H9 (cell line): ENCODE measurements around the gene PDGFRB. TPM values are rescaled to one million over a fixed set of nuclear protein-coding genes. Genes with fewer than 3 reads are reported as not detected.

Experiments used
- DNase-seq: peaks from one replicate; pipeline ENCODE4 v3.0.0-alpha.2; 2017
- H2AFZ ChIP-seq: one replicate; pipeline ENCODE4 v1.6.1; 2013; ENCODE audit warnings: mild to moderate bottlenecking, low read length, control low read depth, moderate library complexity
- H2AK5ac ChIP-seq: 2 replicates; pipeline ENCODE4 v1.6.1; 2013; ENCODE audit warnings: low read length, control low read depth, mixed read lengths; ENCODE audit not compliant: insufficient read length
- H2BK120ac ChIP-seq: one replicate; pipeline ENCODE4 v1.6.1; 2013; ENCODE audit warnings: low read depth, mild to moderate bottlenecking, low read length, control low read depth, inconsistent platforms; ENCODE audit not compliant: poor library complexity, severe bottlenecking
- H2BK12ac ChIP-seq: 2 replicates; pipeline ENCODE4 v1.6.1; 2013; ENCODE audit warnings: low read length, control low read depth, mixed read lengths, low read depth; ENCODE audit not compliant: insufficient read length
- H2BK15ac ChIP-seq: 2 replicates; pipeline ENCODE4 v1.6.1; 2013; ENCODE audit warnings: low read depth, low read length, control low read depth
- H2BK20ac ChIP-seq: one replicate; pipeline ENCODE4 v1.6.1; 2013; ENCODE audit warnings: low read depth, mild to moderate bottlenecking, low read length, control low read depth, inconsistent platforms; ENCODE audit not compliant: poor library complexity, severe bottlenecking
- H2BK5ac ChIP-seq: 2 replicates; pipeline ENCODE4 v1.6.1; 2013; ENCODE audit warnings: low read length, control low read depth, mixed read lengths; ENCODE audit not compliant: insufficient read length
- H3K14ac ChIP-seq: 2 replicates; pipeline ENCODE4 v1.6.1; 2013; ENCODE audit warnings: low read length, control low read depth; ENCODE audit not compliant: insufficient read depth
- H3K18ac ChIP-seq: 2 replicates; pipeline ENCODE4 v1.6.1; 2013; ENCODE audit warnings: low read depth, mild to moderate bottlenecking, mixed read lengths, low read length, control low read depth; ENCODE audit not compliant: insufficient read length
- H3K23ac ChIP-seq: 2 replicates; pipeline ENCODE4 v1.6.1; 2013; ENCODE audit warnings: low read length, control low read depth, mixed read lengths, low read depth; ENCODE audit not compliant: insufficient read length
- H3K23me2 ChIP-seq: 2 replicates; pipeline ENCODE4 v1.6.1; 2013; ENCODE audit warnings: low read depth, mild to moderate bottlenecking, mixed read lengths, low read length, control low read depth; ENCODE audit not compliant: insufficient read length, poor library complexity, severe bottlenecking
- H3K27ac ChIP-seq: 2 replicates; pipeline ENCODE4 v1.5.1; 2013; ENCODE audit warnings: low read length, control low read depth, mixed read lengths, low read depth; ENCODE audit not compliant: insufficient read length
- H3K27me3 ChIP-seq: 2 replicates; pipeline ENCODE4 v1.6.1; 2013; ENCODE audit warnings: low read length, control low read depth, inconsistent platforms; ENCODE audit not compliant: insufficient read depth
- H3K4ac ChIP-seq: 2 replicates; pipeline ENCODE4 v1.6.1; 2013; ENCODE audit warnings: low read depth, mild to moderate bottlenecking, control low read depth, inconsistent platforms, low read length, moderate library complexity
- H3K4me1 ChIP-seq: 2 replicates; pipeline ENCODE4 v1.6.1; 2013; ENCODE audit warnings: low read length, control low read depth, inconsistent platforms; ENCODE audit not compliant: insufficient read depth
- H3K4me2 ChIP-seq: 2 replicates; pipeline ENCODE4 v1.6.1; 2013; ENCODE audit warnings: low read length, control low read depth, mixed read lengths; ENCODE audit not compliant: insufficient read length, insufficient read depth
- H3K56ac ChIP-seq: 2 replicates; pipeline ENCODE4 v1.6.1; 2013; ENCODE audit warnings: low read depth, mild to moderate bottlenecking, mixed read lengths, low read length, control low read depth; ENCODE audit not compliant: insufficient read length
- H3K79me1 ChIP-seq: 2 replicates; pipeline ENCODE4 v1.6.1; 2013; ENCODE audit warnings: low read depth, mild to moderate bottlenecking, moderate library complexity, low read length, control low read depth, inconsistent platforms; ENCODE audit not compliant: insufficient read depth, poor library complexity, severe bottlenecking
- H3K79me2 ChIP-seq: 2 replicates; pipeline ENCODE4 v1.6.1; 2013; ENCODE audit warnings: low read length, control low read depth, inconsistent platforms; ENCODE audit not compliant: insufficient read depth
- H3K9ac ChIP-seq: 2 replicates; pipeline ENCODE4 v1.6.1; 2013; ENCODE audit warnings: low read length, control low read depth, mixed read lengths; ENCODE audit not compliant: insufficient read length; ENCODE audit errors: extremely low read depth
- H3K9me3 ChIP-seq: one replicate; pipeline ENCODE4 v1.6.1; 2013; ENCODE audit warnings: low read depth, low read length, inconsistent platforms; ENCODE audit not compliant: control insufficient read depth
- H3T11ph ChIP-seq: one replicate; pipeline ENCODE4 v1.6.1; 2013; ENCODE audit warnings: mild to moderate bottlenecking, low read length, control low read depth, inconsistent platforms
- H4K20me1 ChIP-seq: one replicate; pipeline ENCODE4 v1.6.1; 2013; ENCODE audit not compliant: control insufficient read depth, insufficient read length, insufficient read depth
- H4K5ac ChIP-seq: 2 replicates; pipeline ENCODE4 v1.6.1; 2013; ENCODE audit warnings: low read depth, mild to moderate bottlenecking, mixed read lengths, low read length, control low read depth; ENCODE audit not compliant: insufficient read length
- H4K8ac ChIP-seq: replicated peaks from 2 replicates; pipeline ENCODE4 v1.6.1; 2013; ENCODE audit warnings: low read length, control low read depth, mixed read lengths, low read depth; ENCODE audit not compliant: insufficient read length
- H4K91ac ChIP-seq: 2 replicates; pipeline ENCODE4 v1.6.1; 2013; ENCODE audit warnings: low read depth, mild to moderate bottlenecking, moderate library complexity, mixed read lengths, low read length, control low read depth; ENCODE audit not compliant: insufficient read length
- H3K27ac Mint-ChIP-seq, 3 experiments: 2 replicates in 2 of 3; 3 replicates in 1 of 3; pipeline ENCODE4 v1.8.0; 2020 to 2021; ENCODE audit warnings: mixed read lengths in 3 of 3, mild to moderate bottlenecking in 1 of 3, moderate library complexity in 1 of 3
- H3K27me3 Mint-ChIP-seq: 2 replicates; pipeline ENCODE4 v1.8.0; 2021; ENCODE audit warnings: low read depth, mild to moderate bottlenecking, moderate library complexity, mixed read lengths
- H3K36me3 Mint-ChIP-seq, 3 experiments: 2 replicates in 2 of 3; 3 replicates in 1 of 3; pipeline ENCODE4 v1.8.0; 2020 to 2021; ENCODE audit warnings: low read depth in 3 of 3, mixed read lengths in 3 of 3; ENCODE audit not compliant: insufficient read depth in 1 of 3
- H3K4me1 Mint-ChIP-seq, 2 experiments: 2 replicates each; pipeline ENCODE4 v1.8.0; 2020; ENCODE audit warnings: mixed read lengths in 2 of 2
- H3K4me3 Mint-ChIP-seq, 2 experiments: 2 replicates in 1 of 2; 3 replicates in 1 of 2; pipeline ENCODE4 v1.8.0; 2020 to 2021; ENCODE audit warnings: mild to moderate bottlenecking in 2 of 2, mixed read lengths in 2 of 2, moderate library complexity in 1 of 2
- H3K9me3 Mint-ChIP-seq, 2 experiments: 2 replicates in 1 of 2; 3 replicates in 1 of 2; pipeline ENCODE4 v1.8.0; 2020; ENCODE audit warnings: mild to moderate bottlenecking in 2 of 2, mixed read lengths in 2 of 2, moderate library complexity in 1 of 2
- WGBS: extraction: QIAGEN DNeasy Blood & Tissue Kit; methylation state at CpG from one replicate; pipeline ENCODE4 v1.1.7; 2013; ENCODE audit warnings: missing lambda C conversion rate, low lambda C conversion rate, mixed read lengths; ENCODE audit not compliant: insufficient read length; ENCODE audit errors: extremely low coverage; 5-methylcytosine and 5-hydroxymethylcytosine counted together
- total RNA-seq: library from RNA; stranded (reverse); gene quantifications from 2 replicates; pipeline ENCODE4 v1.2.1, GENCODE V29; 2021
- TF ChIP-seq, protein P1 (sequence below): fragments of 200-600 bp; sonication (generic); conservative IDR thresholded peaks from 3 replicates; pipeline ENCODE4 v1.8.0; 2021; ENCODE audit warnings: antibody characterized with exemption, mild to moderate bottlenecking

Gene PDGFRB
- total RNA-seq, 1 experiment from 2014 or later: 2.2 TPM

DNA sequence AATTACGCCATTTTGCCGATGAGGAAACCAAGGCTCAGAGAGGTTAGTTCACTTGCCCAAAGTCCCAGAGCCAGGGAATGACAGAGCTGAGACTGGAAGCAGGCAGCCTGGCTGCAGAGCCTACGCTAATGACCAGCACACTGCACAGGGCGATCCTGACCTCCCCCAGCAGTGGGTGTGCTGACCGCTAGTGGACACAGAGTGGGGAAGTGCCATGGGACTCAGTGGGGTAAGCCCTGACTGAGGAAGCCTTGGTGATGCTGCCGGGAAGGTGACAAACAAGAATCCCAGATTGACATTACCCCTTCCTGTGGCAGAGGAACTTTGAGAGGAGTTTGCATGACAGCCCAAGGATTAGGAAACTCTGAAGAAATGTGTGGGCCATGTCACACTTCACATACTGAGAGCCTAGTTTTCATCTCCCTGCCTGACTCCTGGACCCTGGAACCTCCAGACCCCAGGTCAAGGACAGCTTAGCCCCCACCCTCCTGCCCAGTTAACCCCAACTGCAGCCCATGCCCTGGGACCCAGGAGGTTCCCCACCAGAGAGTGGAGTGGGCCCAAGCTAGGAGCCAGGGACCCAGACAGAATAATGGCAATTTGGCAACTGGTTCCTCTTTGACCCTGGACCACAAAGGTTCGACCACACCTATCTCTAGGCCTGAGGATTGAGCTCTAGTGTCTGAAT, 49.6 kb downstream of the PDGFRB start:
- Mint-ChIP-seq H3K27ac (no peak overlapping the region), H3K4me3 (no peak overlapping the region)
- no CpG with 5 or more reads among the region's 7 CpGs for WGBS

More for the DNA sequence above, 49.6 kb downstream of the PDGFRB start:
- no peaks in the 10 kb centered on the region for H3K79me2 ChIP-seq
- no peak overlapping the region for H2AK5ac ChIP-seq
- H3K18ac ChIP-seq: no peak overlapping the region
- Mint-ChIP-seq H3K9me3 (no peaks in the 10 kb centered on the region), H3K4me1 (peaks cover 2 to 9% of the 10 kb centered on the region in 2 experiments; a peak in 2 of 4 replicates), H3K27me3 (peaks cover 4% of the 10 kb centered on the region; the same call in 1 of the 2 replicates), H3K36me3 (no peaks in the 10 kb centered on the region)
- no peak overlapping the region; the same call in 1 of the 2 replicates for H3K14ac ChIP-seq
- H3K4me1 ChIP-seq: no peaks in the 10 kb centered on the region
- H3K27me3 ChIP-seq: no peaks in the 10 kb centered on the region
- H3K56ac ChIP-seq: no peak overlapping the region
- H4K8ac ChIP-seq: no peak overlapping the region
- H3K23me2 ChIP-seq: no peaks in the 10 kb centered on the region
- no peak for DNase-seq
- H4K91ac ChIP-seq: no peak overlapping the region
- H2AFZ ChIP-seq: no peak overlapping the region
- no peaks in the 10 kb centered on the region for H4K20me1 ChIP-seq
- H2BK120ac ChIP-seq: no peak overlapping the region
- TF ChIP-seq, protein P1, sequence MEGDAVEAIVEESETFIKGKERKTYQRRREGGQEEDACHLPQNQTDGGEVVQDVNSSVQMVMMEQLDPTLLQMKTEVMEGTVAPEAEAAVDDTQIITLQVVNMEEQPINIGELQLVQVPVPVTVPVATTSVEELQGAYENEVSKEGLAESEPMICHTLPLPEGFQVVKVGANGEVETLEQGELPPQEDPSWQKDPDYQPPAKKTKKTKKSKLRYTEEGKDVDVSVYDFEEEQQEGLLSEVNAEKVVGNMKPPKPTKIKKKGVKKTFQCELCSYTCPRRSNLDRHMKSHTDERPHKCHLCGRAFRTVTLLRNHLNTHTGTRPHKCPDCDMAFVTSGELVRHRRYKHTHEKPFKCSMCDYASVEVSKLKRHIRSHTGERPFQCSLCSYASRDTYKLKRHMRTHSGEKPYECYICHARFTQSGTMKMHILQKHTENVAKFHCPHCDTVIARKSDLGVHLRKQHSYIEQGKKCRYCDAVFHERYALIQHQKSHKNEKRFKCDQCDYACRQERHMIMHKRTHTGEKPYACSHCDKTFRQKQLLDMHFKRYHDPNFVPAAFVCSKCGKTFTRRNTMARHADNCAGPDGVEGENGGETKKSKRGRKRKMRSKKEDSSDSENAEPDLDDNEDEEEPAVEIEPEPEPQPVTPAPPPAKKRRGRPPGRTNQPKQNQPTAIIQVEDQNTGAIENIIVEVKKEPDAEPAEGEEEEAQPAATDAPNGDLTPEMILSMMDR: no peak
- H4K5ac ChIP-seq: no peak overlapping the region
- no peaks in the 10 kb centered on the region for H3K9me3 ChIP-seq
- no peak overlapping the region for H2BK12ac ChIP-seq
- H3K27ac ChIP-seq: no peak overlapping the region
- H3K9ac ChIP-seq: no peak overlapping the region
- H3K4me2 ChIP-seq: no peak overlapping the region
- no peak overlapping the region for H3K23ac ChIP-seq
- no peaks in the 10 kb centered on the region for H3K79me1 ChIP-seq
- no peak overlapping the region for H2BK15ac ChIP-seq
- H2BK5ac ChIP-seq: no peak overlapping the region
- H3T11ph ChIP-seq: no peak overlapping the region
- no peak overlapping the region for H2BK20ac ChIP-seq
- H3K4ac ChIP-seq: no peak overlapping the region
